Stimulated activated CD8-positive, alpha-beta memory T cell treated with anti-CD3 and anti-CD28 coated beads, Interleukin-4, amount 100 ng/mL, for 24 hours (primary cell): ENCODE measurements around the gene TMEM82.

Experiments used
- DNase-seq: peaks from one replicate; pipeline ENCODE4 v3.0.0-alpha.2; 2020; ENCODE audit warnings: low read depth

The TMEM82 gene

GRCh38 chr1:15720861-15721260 is 21.4 kb upstream of the TMEM82 start:
- no peak for DNase-seq

GRCh38 chr1:15722411-15722810 is 19.9 kb upstream of the TMEM82 start:
- no peak for DNase-seq

GRCh38 chr1:15722836-15723532 is 19.3 kb upstream of the TMEM82 start:
- DNase-seq = no peak

- no peak for DNase-seq
Measured at GRCh38 chr1:15723631-15724246, 18.6 kb upstream of the TMEM82 start.

- no peak for DNase-seq
Measured at GRCh38 chr1:15724949-15725880, 17.1 kb upstream of the TMEM82 start.

GRCh38 chr1:15726508-15726907 is 15.8 kb upstream of the TMEM82 start:
- no peak for DNase-seq

GRCh38 chr1:15727021-15727420 is 15.3 kb upstream of the TMEM82 start:
- DNase-seq = no peak

- no peak for DNase-seq
Measured at GRCh38 chr1:15727424-15727823, 14.9 kb upstream of the TMEM82 start.

- DNase-seq = no peak
Measured at GRCh38 chr1:15727866-15728534, 14.3 kb upstream of the TMEM82 start.

- no peak for DNase-seq
Measured at GRCh38 chr1:15728937-15729657, 13.2 kb upstream of the TMEM82 start.

- no peak for DNase-seq
Measured at GRCh38 chr1:15730423-15730822, 11.9 kb upstream of the TMEM82 start.

- no peak for DNase-seq
Measured at GRCh38 chr1:15730936-15731335, 11.4 kb upstream of the TMEM82 start.

- DNase-seq = no peak
Measured at GRCh38 chr1:15731735-15732685, 10.3 kb upstream of the TMEM82 start.

GRCh38 chr1:15732686-15733081 is 9.6 kb upstream of the TMEM82 start:
- DNase-seq = no peak

- DNase-seq = no peak
Measured at GRCh38 chr1:15733218-15733725, 9.0 kb upstream of the TMEM82 start.

GRCh38 chr1:15733726-15734226 is 8.5 kb upstream of the TMEM82 start:
- no peak for DNase-seq

GRCh38 chr1:15734296-15734695 is 8.0 kb upstream of the TMEM82 start:
- no peak for DNase-seq

- DNase-seq = no peak
Measured at GRCh38 chr1:15734901-15735300, 7.4 kb upstream of the TMEM82 start.

- DNase-seq = no peak
Measured at GRCh38 chr1:15735304-15736037, 6.8 kb upstream of the TMEM82 start.
